Ascending aorta (tissue), 2 donors: ENCODE data around the gene PLAA. TPM values are rescaled to one million over a fixed set of nuclear protein-coding genes. Genes with fewer than 3 reads are reported as not detected.
A peak's percentile ranks its signal among the peaks of the same experiment; 100 is the strongest.

Source experiments
- DNase-seq, 2 donors: peaks; one replicate each; pipeline ENCODE4 v3.0.0-alpha.2; 2019; ENCODE audit warnings: low spot score in 2 of 2
- H3K27ac ChIP-seq, 2 donors: fragments of 200-600 bp; sonication (generic); one replicate each; pipeline ENCODE4 v1.5.1; 2016 to 2017; ENCODE audit warnings: mild to moderate bottlenecking in 1 of 2
- H3K27me3 ChIP-seq: fragments of 200-600 bp; sonication (generic); one replicate; pipeline ENCODE4 v1.5.1; 2017
- H3K36me3 ChIP-seq, 2 donors: fragments of 200-600 bp; sonication (generic); one replicate each; pipeline ENCODE4 v1.5.1; 2016
- H3K4me1 ChIP-seq, 2 donors: fragments of 200-600 bp; sonication (generic); one replicate each; pipeline ENCODE4 v1.5.1; 2016 to 2017; ENCODE audit warnings: mild to moderate bottlenecking in 1 of 2
- H3K4me3 ChIP-seq, 2 donors: fragments of 200-600 bp; sonication (generic); one replicate each; pipeline ENCODE4 v1.5.1; 2016 to 2017; ENCODE audit warnings: mild to moderate bottlenecking in 1 of 2
- H3K9me3 ChIP-seq, 2 donors: fragments of 200-600 bp; sonication (generic); one replicate each; pipeline ENCODE4 v1.5.1; 2016
- intact Hi-C: fragments of 100-400 bp; cut with DNase I; formaldehyde crosslinking; loops from one replicate; pipeline ENCODE4 v1.15.1; 2023
- total RNA-seq: library from RNA; depleted of rRNA; stranded (reverse); fragments of >200 nt; gene quantifications from one replicate; pipeline ENCODE4 v1.1.0, GENCODE V29; 2016
- TF ChIP-seq, protein P1 (sequence below), 3 experiments: fragments of 200-600 bp in 2 of 3; fragments of 450-650 bp in 1 of 3; sonication (generic) in 2 of 3; IDR thresholded peaks; one replicate each; pipeline ENCODE4 v1.5.1; 2016 to 2019; ENCODE audit warnings: antibody characterized with exemption in 3 of 3, mild to moderate bottlenecking in 1 of 3, moderate library complexity in 1 of 3

Gene PLAA
- total RNA-seq, 1 donor from 2014 or later, result 14.5 TPM

DNA sequence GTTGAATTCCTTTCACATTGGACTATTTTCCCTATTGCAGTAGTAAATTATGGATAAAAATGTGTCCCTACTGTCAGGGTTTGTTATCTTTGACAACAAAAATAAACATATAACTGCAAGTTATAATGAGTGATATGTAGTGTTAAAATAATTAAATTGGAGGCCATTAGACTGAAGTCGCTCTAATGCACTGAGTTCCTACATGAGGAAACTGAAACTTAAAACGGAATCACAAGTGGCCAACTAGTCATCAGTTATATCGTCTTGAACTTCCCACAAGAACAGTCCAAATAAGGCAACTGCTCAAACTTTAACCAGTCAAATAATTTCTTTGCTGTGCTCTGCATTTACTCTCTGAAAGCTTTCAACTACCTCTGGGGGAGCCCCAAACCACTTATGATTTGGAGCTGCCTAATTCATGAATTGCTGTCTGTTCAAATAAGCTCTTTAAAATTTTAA is 7.0 kb upstream of the PLAA start:
- Histone ChIP-seq H3K9me3 (no peaks in the 10 kb centered on the region), H3K27ac (peak overlapping the region; percentile 39 to 90), H3K36me3 (no peaks in the 10 kb centered on the region), H3K27me3 (no peaks in the 10 kb centered on the region), H3K4me3 (no peak overlapping the region), H3K4me1 (peaks cover 2 to 11% of the 10 kb centered on the region in 2 donors)
- no peak for DNase-seq
- TF ChIP-seq, protein P1, sequence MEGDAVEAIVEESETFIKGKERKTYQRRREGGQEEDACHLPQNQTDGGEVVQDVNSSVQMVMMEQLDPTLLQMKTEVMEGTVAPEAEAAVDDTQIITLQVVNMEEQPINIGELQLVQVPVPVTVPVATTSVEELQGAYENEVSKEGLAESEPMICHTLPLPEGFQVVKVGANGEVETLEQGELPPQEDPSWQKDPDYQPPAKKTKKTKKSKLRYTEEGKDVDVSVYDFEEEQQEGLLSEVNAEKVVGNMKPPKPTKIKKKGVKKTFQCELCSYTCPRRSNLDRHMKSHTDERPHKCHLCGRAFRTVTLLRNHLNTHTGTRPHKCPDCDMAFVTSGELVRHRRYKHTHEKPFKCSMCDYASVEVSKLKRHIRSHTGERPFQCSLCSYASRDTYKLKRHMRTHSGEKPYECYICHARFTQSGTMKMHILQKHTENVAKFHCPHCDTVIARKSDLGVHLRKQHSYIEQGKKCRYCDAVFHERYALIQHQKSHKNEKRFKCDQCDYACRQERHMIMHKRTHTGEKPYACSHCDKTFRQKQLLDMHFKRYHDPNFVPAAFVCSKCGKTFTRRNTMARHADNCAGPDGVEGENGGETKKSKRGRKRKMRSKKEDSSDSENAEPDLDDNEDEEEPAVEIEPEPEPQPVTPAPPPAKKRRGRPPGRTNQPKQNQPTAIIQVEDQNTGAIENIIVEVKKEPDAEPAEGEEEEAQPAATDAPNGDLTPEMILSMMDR (IDR thresholded peaks at IDR 0.05), result no peak
- intact Hi-C loops, result no loop called here

DNA sequence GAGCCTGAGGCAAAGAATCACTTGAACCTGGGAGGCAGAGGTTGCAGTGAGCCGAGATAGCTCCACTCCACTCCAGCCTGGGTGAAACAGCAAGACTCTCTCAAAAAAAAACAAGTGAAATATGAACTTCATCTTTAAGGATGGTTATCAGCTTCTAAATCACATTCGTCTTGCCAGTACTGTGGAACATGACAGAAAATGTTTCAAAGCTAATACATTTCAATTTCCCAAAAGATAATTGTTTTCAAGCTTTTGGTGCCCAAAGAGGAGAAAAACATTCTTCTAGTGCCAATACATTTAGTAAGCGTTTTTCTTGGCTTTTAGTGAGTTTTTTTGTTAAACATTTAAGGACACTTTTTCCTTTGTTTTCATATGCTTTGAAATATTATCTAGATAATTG is 4.8 kb upstream of the PLAA start:
- H3K4me1 ChIP-seq, result peaks cover 5 to 12% of the 10 kb centered on the region in 2 donors
- intact Hi-C loops, result no loop called here
- H3K27ac ChIP-seq, result no peak overlapping the region
- H3K27me3 ChIP-seq, result no peaks in the 10 kb centered on the region
- H3K36me3 ChIP-seq, result no peaks in the 10 kb centered on the region
- DNase-seq, result no peak
- TF ChIP-seq, protein P1 (IDR thresholded peaks at IDR 0.05), result no peak
- no peak overlapping the region for H3K4me3 ChIP-seq
- no peaks in the 10 kb centered on the region for H3K9me3 ChIP-seq

DNA sequence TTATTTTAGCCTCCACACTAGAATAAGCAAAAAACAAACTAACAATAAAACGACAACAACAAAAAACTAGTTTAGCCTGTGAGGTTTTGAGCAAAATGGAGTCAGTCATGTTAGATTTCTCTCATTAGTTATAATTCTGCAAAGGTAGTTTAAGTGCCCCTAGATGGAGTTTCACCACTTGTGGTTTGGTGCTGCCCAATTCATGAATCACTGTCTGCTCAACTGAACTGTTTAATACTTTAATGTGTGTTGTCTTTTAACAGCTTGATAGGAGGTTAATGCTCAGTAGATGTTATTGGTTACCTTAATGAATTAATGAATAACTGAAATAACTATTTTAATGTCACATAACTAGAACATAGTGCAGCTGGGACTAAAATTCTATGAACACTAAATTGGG is 3.5 kb upstream of the PLAA start:
- Histone ChIP-seq H3K4me1 (peaks cover 10 to 15% of the 10 kb centered on the region in 2 donors), H3K27me3 (no peaks in the 10 kb centered on the region), H3K36me3 (no peaks in the 10 kb centered on the region), H3K27ac (no peak overlapping the region), H3K4me3 (no peak overlapping the region), H3K9me3 (no peaks in the 10 kb centered on the region)
- intact Hi-C loops, result no loop called here
- TF ChIP-seq, protein P1 (IDR thresholded peaks at IDR 0.05), result no peak
- no peak for DNase-seq

DNA sequence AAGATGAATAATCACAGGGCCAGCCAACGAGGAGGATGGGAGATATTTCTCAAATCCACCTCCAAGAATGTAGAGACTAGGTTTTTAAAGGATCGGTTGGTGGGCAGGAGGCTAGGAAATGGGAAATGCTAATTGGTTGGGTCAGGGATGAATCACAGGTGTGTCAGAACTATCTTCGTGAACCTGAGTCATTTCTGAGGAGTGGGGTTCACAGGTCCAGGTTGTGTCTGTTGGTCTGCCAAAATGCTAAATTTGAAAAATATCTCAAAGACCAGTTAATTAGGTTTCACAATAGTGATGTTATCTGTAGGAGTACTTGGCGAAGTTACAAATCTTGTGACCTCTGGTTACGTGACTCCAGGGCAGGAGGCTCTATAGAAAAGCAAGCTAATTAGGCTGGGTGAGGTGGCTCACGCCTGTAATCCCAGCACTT is 2.6 kb upstream of the PLAA start:
- H3K4me3 ChIP-seq, result no peak overlapping the region
- no peaks in the 10 kb centered on the region for H3K27me3 ChIP-seq
- H3K9me3 ChIP-seq, result no peaks in the 10 kb centered on the region
- intact Hi-C loops, result loop anchor here (5.0 kb wide), 1 partner anchor 243 kb away; no protein-coding TSS in a partner anchor
- peaks cover 11 to 18% of the 10 kb centered on the region in 2 donors for H3K4me1 ChIP-seq
- no peaks in the 10 kb centered on the region for H3K36me3 ChIP-seq
- no peak overlapping the region for H3K27ac ChIP-seq
- TF ChIP-seq, protein P1 (IDR thresholded peaks at IDR 0.05), result no peak
- DNase-seq, result no peak

DNA sequence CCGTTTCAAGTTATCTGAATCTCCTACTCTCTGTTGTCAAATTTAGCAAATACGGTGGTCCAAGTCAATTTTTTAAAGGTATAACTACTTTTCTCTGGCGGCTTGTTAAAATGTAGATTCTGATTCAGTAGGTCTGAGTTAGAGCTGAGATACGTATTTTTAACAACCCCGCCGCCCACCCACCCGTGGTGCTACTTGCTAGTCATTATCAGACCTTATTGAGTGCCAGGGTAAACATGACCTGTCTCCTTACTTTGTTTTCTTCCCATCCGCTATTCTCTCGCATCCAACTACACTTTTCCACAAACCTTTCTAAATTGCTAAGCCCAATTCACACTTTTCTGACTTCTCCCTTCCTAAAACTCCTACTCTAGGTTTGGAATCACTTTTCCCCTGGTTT is 694 bp upstream of the PLAA start:
- DNase-seq, result no peak
- no peaks in the 10 kb centered on the region for H3K36me3 ChIP-seq
- TF ChIP-seq, protein P1 (IDR thresholded peaks at IDR 0.05), result no peak
- H3K27me3 ChIP-seq, result no peaks in the 10 kb centered on the region
- H3K27ac ChIP-seq, result peak overlapping the region; percentile 95 to 99
- H3K9me3 ChIP-seq, result no peaks in the 10 kb centered on the region
- intact Hi-C loops, result loop anchor here (1.0 to 5.0 kb wide), 4 partner anchors 9 to 625 kb away; partner anchors contain the start of genes C9orf72, CAAP1 and IFT74
- peaks cover 11 to 18% of the 10 kb centered on the region in 2 donors for H3K4me1 ChIP-seq
- peak overlapping the region; percentile 75 to 96 for H3K4me3 ChIP-seq
